K562 (cell line): ENCODE data around the gene ST6GALNAC3. TPM values are rescaled to one million over a fixed set of nuclear protein-coding genes. Genes with fewer than 3 reads are reported as not detected.

Experiments used
- ATAC-seq: fragments of 200-7000 bp; cut with Tn5 transposase; 3 replicates; pipeline ENCODE4 v1.9.1; 2020; ENCODE audit warnings: moderate library complexity
- BruUV-seq: library from RNA; stranded (reverse); fragments of 400-500 nt; replicated peaks from 2 replicates; lab custom pipeline; 2021; lab: Mats Ljungman, UMichigan
- CTCF ChIA-PET: fragments of 300-600 bp; formaldehyde crosslinking; extraction: SDS; loops from one replicate; lab custom pipeline; 2021; ENCODE audit warnings: low intra/inter-chr PET ratio; lab: Yijun Ruan, JAX
- POLR2A ChIA-PET: fragments of 300-600, 350-650 bp; sonication (Branson Sonifier 250); formaldehyde crosslinking; extraction: SDS; loops from one replicate; lab custom pipeline; 2021; ENCODE audit warnings: antibody characterized with exemption, inconsistent platforms; lab: Yijun Ruan, JAX
- DNase-seq, 4 experiments: peaks; one replicate each; pipeline versions ENCODE4 v3.0.0 to v3.0.0-alpha.2; 2011 to 2018; ENCODE audit warnings: low spot score in 3 of 4, mixed read lengths in 3 of 4; ENCODE audit errors: extremely low read depth in 1 of 4
- FAIRE-seq: peaks from 2 replicates; lab custom pipeline; 2011; peaks lifted over from hg19 to GRCh38; lab: Jason Lieb, UNC
- H2AFZ ChIP-seq: 2 replicates; pipeline ENCODE4 v1.6.0; 2011; ENCODE audit warnings: low read depth, low read length, control low read depth, inconsistent platforms
- H3K27ac ChIP-seq: fragments of 200-600 bp; 3 replicates; pipeline ENCODE4 v1.8.0; 2011; ENCODE audit warnings: low read depth, mild to moderate bottlenecking, control low read depth, inconsistent platforms, low read length, moderate library complexity, mixed read lengths; ENCODE audit errors: extremely low read depth
- H3K27me3 ChIP-seq, 2 experiments: fragments of 300-600 bp in 1 of 2; 2 replicates in 1 of 2; 3 replicates in 1 of 2; pipeline versions ENCODE4 v1.6.0 to v1.8.0; 2011; ENCODE audit warnings: inconsistent platforms in 2 of 2, low read length in 2 of 2, mild to moderate bottlenecking in 1 of 2, mixed read lengths in 1 of 2, moderate library complexity in 1 of 2; ENCODE audit not compliant: control insufficient read depth in 2 of 2, insufficient read depth in 2 of 2
- H3K36me3 ChIP-seq: fragments of 300-600 bp; 3 replicates; pipeline ENCODE4 v1.8.0; 2011; ENCODE audit warnings: mild to moderate bottlenecking, low read length, inconsistent platforms; ENCODE audit not compliant: control insufficient read depth, insufficient read depth
- H3K4me1 ChIP-seq, 2 experiments: fragments of 200-600 bp in 1 of 2; replicated peaks in 1 of 2; 2 replicates in 1 of 2; 3 replicates in 1 of 2; pipeline versions ENCODE4 v1.5.1 to v1.8.0; 2011; ENCODE audit warnings: inconsistent platforms in 2 of 2, low read length in 2 of 2, mild to moderate bottlenecking in 1 of 2, mixed read lengths in 1 of 2, moderate library complexity in 1 of 2; ENCODE audit not compliant: control insufficient read depth in 2 of 2, insufficient read depth in 2 of 2
- H3K4me2 ChIP-seq: 2 replicates; pipeline ENCODE4 v1.6.1; 2011; ENCODE audit warnings: low read length, control low read depth, inconsistent platforms, mixed read lengths; ENCODE audit not compliant: insufficient read depth
- H3K4me3 ChIP-seq: fragments of 200-600 bp; sonication (generic), shearing (Covaris generic); 2 replicates; pipeline ENCODE4 v1.5.1; 2016; ENCODE audit warnings: control low read depth, inconsistent platforms
- H3K79me2 ChIP-seq: fragments of 200-600 bp; 3 replicates; pipeline ENCODE4 v1.8.0; 2011; ENCODE audit warnings: low read length, inconsistent platforms; ENCODE audit not compliant: control insufficient read depth, insufficient read depth
- H3K9ac ChIP-seq, 2 experiments: 2 replicates each; pipeline versions ENCODE4 v1.6.0 to v1.6.1; 2011; ENCODE audit warnings: low read depth in 2 of 2, low read length in 2 of 2, control low read depth in 1 of 2, inconsistent platforms in 1 of 2, mild to moderate bottlenecking in 1 of 2, mixed read lengths in 1 of 2; ENCODE audit not compliant: insufficient read depth in 1 of 2
- H3K9me1 ChIP-seq: one replicate; pipeline ENCODE4 v1.6.0; 2011; ENCODE audit warnings: inconsistent platforms, mild to moderate bottlenecking, low read length, moderate library complexity; ENCODE audit not compliant: control insufficient read depth, insufficient read depth
- H3K9me3 ChIP-seq: replicated peaks from 2 replicates; pipeline ENCODE4 v1.5.1; 2011; ENCODE audit warnings: low read depth, low read length, inconsistent platforms; ENCODE audit not compliant: control insufficient read depth, insufficient read depth
- H4K20me1 ChIP-seq: replicated peaks from 2 replicates; pipeline ENCODE4 v1.6.1; 2011; ENCODE audit warnings: low read length, inconsistent platforms, mixed read lengths; ENCODE audit not compliant: control insufficient read depth, insufficient read depth
- ATF1 ChIP-seq, 2 experiments: fragments of 450-650 bp in 1 of 2; IDR thresholded peaks; 2 replicates each; pipeline ENCODE4 v1.6.1; 2016; ENCODE audit warnings: missing compliant biosample characterization in 1 of 2, missing genetic modification characterization in 1 of 2
- ATF7 ChIP-seq: fragments of 450-650 bp; IDR thresholded peaks from 2 replicates; pipeline ENCODE4 v1.7.1; 2014; ENCODE audit warnings: mild to moderate bottlenecking, moderate library complexity
- DPF2 ChIP-seq: fragments of 450-650 bp; IDR thresholded peaks from 2 replicates; pipeline ENCODE4 v1.6.1; 2016
- E2F1 ChIP-seq: sonication (generic); formaldehyde crosslinking; IDR thresholded peaks from 2 replicates; pipeline ENCODE4 v1.8.1; 2023; ENCODE audit warnings: mild to moderate bottlenecking, missing genetic modification reagents, moderate library complexity
- FIP1L1 ChIP-seq: fragments of 200-400 bp; formaldehyde crosslinking; IDR thresholded peaks from 2 replicates; pipeline ENCODE4 v1.6.1; 2018; ENCODE audit warnings: mild to moderate bottlenecking, low read depth, low read length; ENCODE audit not compliant: poor library complexity, severe bottlenecking
- GABPA ChIP-seq: fragments of 200-800 bp; sonication (Bioruptor generic); conservative IDR thresholded peaks from 2 replicates; pipeline ENCODE4 v1.6.1; 2016; ENCODE audit warnings: low read depth, missing genetic modification characterization, missing compliant biosample characterization
- HNRNPL ChIP-seq: fragments of 200-400 bp; formaldehyde crosslinking; IDR thresholded peaks from 2 replicates; pipeline ENCODE4 v1.6.1; 2017; ENCODE audit warnings: low read depth, mild to moderate bottlenecking, low read length
- HSF4 ChIP-seq: fragments of 250-450 bp; sonication (Bioruptor Pico); IDR thresholded peaks from 2 replicates; pipeline ENCODE4 v2.1.2; 2022; ENCODE audit warnings: mild to moderate bottlenecking, moderate library complexity, borderline replicate concordance
- MCM3 ChIP-seq: fragments of 450-650 bp; IDR thresholded peaks from 2 replicates; pipeline ENCODE4 v1.6.1; 2016
- PHB ChIP-seq: fragments of 250-450 bp; sonication (Bioruptor Pico); IDR thresholded peaks from 2 replicates; pipeline ENCODE4 v1.5.0; 2021
- PTRF ChIP-seq: fragments of 450-650 bp; IDR thresholded peaks from 2 replicates; pipeline ENCODE4 v1.6.1; 2016; ENCODE audit warnings: mild to moderate bottlenecking, missing genetic modification characterization, missing compliant biosample characterization
- SP1 ChIP-seq: sonication (generic); formaldehyde crosslinking; IDR thresholded peaks from 2 replicates; pipeline ENCODE4 v1.8.1; 2022; ENCODE audit warnings: mild to moderate bottlenecking, missing genetic modification reagents
- TARDBP ChIP-seq: fragments of 450-650 bp; IDR thresholded peaks from 2 replicates; pipeline ENCODE4 v1.6.1; 2016
- TEAD4 ChIP-seq, 2 experiments: sonication (generic) in 1 of 2; formaldehyde crosslinking in 1 of 2; IDR thresholded peaks; 2 replicates each; pipeline versions ENCODE4 v1.6.1 to v1.8.0; 2012 to 2022; ENCODE audit warnings: borderline replicate concordance in 1 of 2, inconsistent platforms in 1 of 2, low read length in 1 of 2, mild to moderate bottlenecking in 1 of 2, missing genetic modification reagents in 1 of 2
- USF2 ChIP-seq: sonication (generic); formaldehyde crosslinking; IDR thresholded peaks from 2 replicates; pipeline ENCODE4 v1.5.0; 2020; ENCODE audit warnings: missing genetic modification reagents
- VEZF1 ChIP-seq: fragments of 200-800 bp; sonication (Bioruptor generic); IDR thresholded peaks from 2 replicates; pipeline ENCODE4 v1.6.1; 2017; ENCODE audit warnings: missing genetic modification characterization, missing compliant biosample characterization
- ZNF224 ChIP-seq: sonication (generic); formaldehyde crosslinking; IDR thresholded peaks from 2 replicates; pipeline ENCODE4 v1.8.0; 2022; ENCODE audit warnings: mild to moderate bottlenecking, missing genetic modification reagents
- ZNF589 ChIP-seq: fragments of 200-800 bp; sonication (Bioruptor generic); IDR thresholded peaks from 2 replicates; pipeline ENCODE4 v1.6.1; 2016; ENCODE audit warnings: low read depth, missing genetic modification characterization, missing compliant biosample characterization
- WGBS: fragments of 100-300 bp; shearing (Covaris generic); methylation state at CpG from one replicate; pipeline ENCODE4 v1.1.6; 2016; ENCODE audit warnings: low coverage, mixed read lengths; ENCODE audit not compliant: insufficient coverage; ENCODE audit errors: missing lambda C conversion rate; 5-methylcytosine and 5-hydroxymethylcytosine counted together
- in situ Hi-C: fragments of 300-500 bp; cut with MboI; formaldehyde crosslinking; loops from 4 replicates; pipeline ENCODE4 v1.15.0; 2018; ENCODE audit warnings: inconsistent platforms, mixed read lengths
- intact Hi-C: fragments of 100-400 bp; cut with micrococcal nuclease; formaldehyde crosslinking; loops from 2 replicates; pipeline ENCODE4 v1.14.2; 2022
- polyA plus RNA-seq, 8 experiments: library from polyadenylated mRNA; depleted of rRNA in 4 of 8; stranded (reverse) in 5 of 8; unstranded in 3 of 8; fragments of >200 nt; fragmentation: Nextera tagmentation in 2 of 8; fragmentation: Illumina TruSeq in 1 of 8; extraction: Ambion mirVana in 2 of 8; extraction: Trizol in 1 of 8; gene quantifications; 2 replicates each; pipeline versions ENCODE4 v1.2.1 to v1.2.3, GENCODE V29; 2011 to 2014; ENCODE audit warnings: inconsistent platforms in 1 of 8, missing spikeins in 1 of 8
- total RNA-seq, 7 experiments: library from RNA; depleted of rRNA in 6 of 7; stranded (reverse); fragments of >200 nt in 6 of 7; fragmentation: Illumina TruSeq in 2 of 7; extraction: Trizol in 2 of 7; gene quantifications; 2 replicates each; pipeline versions ENCODE4 v1.2.1 to v1.2.3, GENCODE V29; 2011 to 2021; ENCODE audit warnings: low replicate concordance in 1 of 7

ST6GALNAC3 gene
- total and polyA plus RNA-seq, 9 of the 15 experiments (the other 6 are each of a cell fraction or from before 2014, with no cell fraction given) = 0.04 to 0.29 (median 0.18) TPM; not detected in 6

- Histone ChIP-seq H2AFZ (no peak overlapping the region), H3K36me3 (no peaks in the 10 kb centered on the region), H3K27me3 (no peaks in the 10 kb centered on the region), H3K4me3 (no peak overlapping the region)
- intact Hi-C loops = no loop called here
- WGBS = 0% methylated on average over 2 of the region's 2 CpGs
- no peak for DNase-seq
- TF ChIP-seq HSF4 (CRISPR knock-in tag) = no peak
- no peak for TF ChIP-seq PTRF (tag)
- no peak for TF ChIP-seq GABPA
- TF ChIP-seq TEAD4 (IDR thresholded peaks at IDR 0.05; ENCODE audit: low read length) = no peak
- no peak for TF ChIP-seq TEAD4 (CRISPR knock-in tag; IDR thresholded peaks at IDR 0.05; ENCODE audit: borderline replicate concordance)
- TF ChIP-seq DPF2 = no peak
- no peak for TF ChIP-seq TARDBP
- no peak for TF ChIP-seq USF2 (CRISPR knock-in tag)
- TF ChIP-seq E2F1 (CRISPR knock-in tag) = no peak
- TF ChIP-seq VEZF1 = no peak
- no peak for TF ChIP-seq ZNF589 (CRISPR knock-in tag)
- TF ChIP-seq MCM3 = no peak
- TF ChIP-seq ZNF224 (CRISPR knock-in tag) = no peak
- TF ChIP-seq FIP1L1 = no peak
- no peak for TF ChIP-seq ATF1 (CRISPR knock-in tag; IDR thresholded peaks at IDR 0.05)
- TF ChIP-seq ATF1 (tag; IDR thresholded peaks at IDR 0.05) = no peak
- no peak for TF ChIP-seq HNRNPL
- TF ChIP-seq SP1 (CRISPR knock-in tag) = no peak
- TF ChIP-seq ATF7 = no peak
- no peak for TF ChIP-seq PHB (CRISPR knock-in tag)
- TF ChIP-seq, all 486 proteins: peak for 0
- Histone ChIP-seq H3K79me2 (no peaks in the 10 kb centered on the region), H4K20me1 (no peaks in the 10 kb centered on the region), H3K4me1 (no peaks in the 10 kb centered on the region), H3K4me2 (no peak overlapping the region), H3K27ac (no peak overlapping the region), H3K9ac (no peak overlapping the region), H3K9me1 (no peaks in the 10 kb centered on the region), H3K9me3 (no peaks in the 10 kb centered on the region; the same call in 1 of the 2 replicates)
- ATAC-seq (no peak), FAIRE-seq (no peak)
- ChIA-PET CTCF (no interaction called here), POLR2A (no interaction called here)
- in situ Hi-C loops = no loop called here
- no TSS peak for BruUV-seq
These were observed 583.1 kb downstream of the ST6GALNAC3 start for GRCh38 chr1:76657623-76658022.
